Mesenchymal stem cell (in vitro differentiated cells and primary cell): ENCODE data around the gene DERA.

Experiments used
- DNase-seq: peaks from one replicate; pipeline ENCODE4 v3.0.0-alpha.2; 2013
- H2AFZ ChIP-seq: one replicate; pipeline ENCODE4 v1.6.1; 2013; ENCODE audit warnings: low read depth, mild to moderate bottlenecking, control low read depth, inconsistent platforms, low read length, moderate library complexity
- H2AK5ac ChIP-seq: 2 replicates; pipeline ENCODE4 v1.6.1; 2013; ENCODE audit warnings: low read length, moderate library complexity, mild to moderate bottlenecking, inconsistent platforms; ENCODE audit not compliant: severe bottlenecking
- H2BK120ac ChIP-seq: one replicate; pipeline ENCODE4 v1.6.1; 2013; ENCODE audit warnings: low read depth, mild to moderate bottlenecking, inconsistent platforms, low read length, moderate library complexity
- H2BK12ac ChIP-seq, 2 experiments: one replicate each; pipeline ENCODE4 v1.6.1; 2013; ENCODE audit warnings: inconsistent platforms in 2 of 2, low read length in 2 of 2, mild to moderate bottlenecking in 2 of 2, moderate library complexity in 2 of 2, control low read depth in 1 of 2
- H2BK15ac ChIP-seq: one replicate; pipeline ENCODE4 v1.6.1; 2013; ENCODE audit warnings: mild to moderate bottlenecking, low read depth, inconsistent platforms; ENCODE audit not compliant: poor library complexity, severe bottlenecking
- H2BK5ac ChIP-seq: 2 replicates; pipeline ENCODE4 v1.6.1; 2013; ENCODE audit warnings: low read depth, mild to moderate bottlenecking, low read length, control low read depth, inconsistent platforms; ENCODE audit not compliant: poor library complexity, severe bottlenecking
- H3K14ac ChIP-seq, 2 experiments: one replicate each; pipeline ENCODE4 v1.6.1; 2013; ENCODE audit warnings: inconsistent platforms in 2 of 2, low read length in 2 of 2, control low read depth in 1 of 2, mild to moderate bottlenecking in 1 of 2, moderate library complexity in 1 of 2
- H3K18ac ChIP-seq, 2 experiments: one replicate each; pipeline ENCODE4 v1.6.1; 2013; ENCODE audit warnings: inconsistent platforms in 2 of 2, low read length in 2 of 2, control low read depth in 1 of 2, low read depth in 1 of 2, mild to moderate bottlenecking in 1 of 2
- H3K23ac ChIP-seq, 2 experiments: one replicate each; pipeline ENCODE4 v1.6.1; 2013; ENCODE audit warnings: inconsistent platforms in 2 of 2, low read length in 2 of 2, mild to moderate bottlenecking in 2 of 2, moderate library complexity in 2 of 2, control low read depth in 1 of 2
- H3K27ac ChIP-seq: 2 replicates; pipeline ENCODE4 v1.5.1; 2013; ENCODE audit warnings: mild to moderate bottlenecking, moderate library complexity, low read length, control low read depth, inconsistent platforms; ENCODE audit not compliant: poor library complexity, severe bottlenecking
- H3K27me3 ChIP-seq, 2 experiments: 2 replicates each; pipeline versions ENCODE4 v1.6.1 to v1.7.0; 2013; ENCODE audit warnings: low read length in 2 of 2, mild to moderate bottlenecking in 2 of 2, moderate library complexity in 2 of 2, control low read depth in 1 of 2, inconsistent platforms in 1 of 2; ENCODE audit not compliant: control insufficient read depth in 1 of 2, insufficient read depth in 1 of 2
- H3K36me3 ChIP-seq, 2 experiments: 2 replicates each; pipeline versions ENCODE4 v1.6.1 to v1.7.0; 2013; ENCODE audit warnings: low read length in 2 of 2, control low read depth in 1 of 2, inconsistent platforms in 1 of 2, low read depth in 1 of 2, mild to moderate bottlenecking in 1 of 2; ENCODE audit not compliant: insufficient read depth in 2 of 2, control insufficient read depth in 1 of 2
- H3K4ac ChIP-seq, 2 experiments: one replicate each; pipeline ENCODE4 v1.6.1; 2013; ENCODE audit warnings: inconsistent platforms in 2 of 2, low read length in 2 of 2, mild to moderate bottlenecking in 2 of 2, moderate library complexity in 2 of 2, control low read depth in 1 of 2, low read depth in 1 of 2
- H3K4me1 ChIP-seq: 2 replicates; pipeline ENCODE4 v1.6.1; 2013; ENCODE audit warnings: low read depth, low read length, control low read depth; ENCODE audit not compliant: control insufficient read depth, insufficient read depth
- H3K4me2 ChIP-seq: 2 replicates; pipeline ENCODE4 v1.6.1; 2013; ENCODE audit warnings: low read length, mild to moderate bottlenecking, inconsistent platforms; ENCODE audit not compliant: poor library complexity, severe bottlenecking
- H3K4me3 ChIP-seq, 2 experiments: 2 replicates each; pipeline versions ENCODE4 v1.5.1 to v1.7.0; 2013; ENCODE audit warnings: low read length in 2 of 2, mild to moderate bottlenecking in 2 of 2, control low read depth in 1 of 2, low read depth in 1 of 2; ENCODE audit not compliant: insufficient read depth in 1 of 2
- H3K79me1 ChIP-seq: replicated peaks from 2 replicates; pipeline ENCODE4 v1.6.1; 2013; ENCODE audit warnings: mild to moderate bottlenecking, control low read depth, low read length, inconsistent platforms; ENCODE audit not compliant: poor library complexity, severe bottlenecking
- H3K9ac ChIP-seq: 2 replicates; pipeline ENCODE4 v1.7.0; 2013; ENCODE audit warnings: mild to moderate bottlenecking, low read length, moderate library complexity
- H3K9me3 ChIP-seq: 2 replicates; pipeline ENCODE4 v1.7.0; 2013; ENCODE audit warnings: mild to moderate bottlenecking, low read length; ENCODE audit not compliant: control insufficient read depth
- H4K8ac ChIP-seq: one replicate; pipeline ENCODE4 v1.6.1; 2013; ENCODE audit warnings: inconsistent platforms, mild to moderate bottlenecking, low read length, moderate library complexity
- H4K91ac ChIP-seq: one replicate; pipeline ENCODE4 v1.6.1; 2013; ENCODE audit warnings: mild to moderate bottlenecking, low read length, inconsistent platforms
- whole genome bisulfite sequencing: methylation state at CpG from one replicate; pipeline ENCODE4 v1.1.7; 2013; ENCODE audit warnings: mixed read lengths; 5-methylcytosine and 5-hydroxymethylcytosine counted together

The DERA gene

GRCh38 chr12:16030744-16031143 is 119.6 kb downstream of the DERA start:
- no peak overlapping the region for H2BK12ac ChIP-seq
- no peak overlapping the region for H4K8ac ChIP-seq
- no peaks in the 10 kb centered on the region for H3K4me1 ChIP-seq
- no peak overlapping the region for H4K91ac ChIP-seq
- H3K9ac ChIP-seq = no peak overlapping the region
- H2BK5ac ChIP-seq = no peak overlapping the region
- H3K4ac ChIP-seq = no peak overlapping the region
- no peak overlapping the region for H3K4me3 ChIP-seq
- H3K18ac ChIP-seq = no peak overlapping the region
- H2AK5ac ChIP-seq = no peak overlapping the region
- WGBS = 98% methylated on average over 2 of the region's 2 CpGs
- H3K4me2 ChIP-seq = no peak overlapping the region
- peaks cover 8% of the 10 kb centered on the region for H3K79me1 ChIP-seq
- no peak overlapping the region for H3K14ac ChIP-seq
- no peak for DNase-seq
- H3K23ac ChIP-seq = no peak overlapping the region
- H3K27me3 ChIP-seq = no peaks in the 10 kb centered on the region
- no peak overlapping the region for H2BK120ac ChIP-seq
- no peak overlapping the region for H2BK15ac ChIP-seq
- H2AFZ ChIP-seq = no peak overlapping the region
- no peak overlapping the region for H3K27ac ChIP-seq
- no peaks in the 10 kb centered on the region for H3K9me3 ChIP-seq
- peaks cover 0 to 15% of the 10 kb centered on the region in 2 experiments for H3K36me3 ChIP-seq

GRCh38 chr12:16034136-16034817 is 123.1 kb downstream of the DERA start:
- Histone ChIP-seq H2AFZ (no peak overlapping the region), H3K14ac (no peak overlapping the region), H3K18ac (no peak overlapping the region), H3K27ac (no peak overlapping the region), H3K36me3 (peaks cover 3 to 47% of the 10 kb centered on the region in 2 experiments), H2AK5ac (no peak overlapping the region), H3K23ac (no peak overlapping the region), H3K27me3 (no peaks in the 10 kb centered on the region), H4K91ac (no peak overlapping the region), H2BK12ac (no peak overlapping the region), H3K79me1 (peaks cover 10% of the 10 kb centered on the region), H3K4me2 (no peak overlapping the region), H4K8ac (no peak overlapping the region), H2BK5ac (no peak overlapping the region), H3K4me1 (no peaks in the 10 kb centered on the region), H3K9ac (no peak overlapping the region), H2BK120ac (no peak overlapping the region), H3K9me3 (no peaks in the 10 kb centered on the region), H3K4me3 (no peak overlapping the region), H2BK15ac (no peak overlapping the region), H3K4ac (no peak overlapping the region)
- 100% methylated on average over 3 of the region's 5 CpGs for WGBS
- no peak for DNase-seq

GRCh38 chr12:16036073-16036472 is 124.9 kb downstream of the DERA start:
- no peak overlapping the region for H3K4ac ChIP-seq
- no peaks in the 10 kb centered on the region for H3K27me3 ChIP-seq
- no peak overlapping the region for H3K14ac ChIP-seq
- no peak overlapping the region for H2AFZ ChIP-seq
- H3K27ac ChIP-seq = no peak overlapping the region
- no peak overlapping the region for H3K18ac ChIP-seq
- H2AK5ac ChIP-seq = no peak overlapping the region
- DNase-seq = no peak
- H3K79me1 ChIP-seq = peaks cover 8% of the 10 kb centered on the region
- no peak overlapping the region for H3K4me2 ChIP-seq
- no peak overlapping the region for H3K23ac ChIP-seq
- H3K9ac ChIP-seq = no peak overlapping the region
- no peaks in the 10 kb centered on the region for H3K9me3 ChIP-seq
- H2BK5ac ChIP-seq = no peak overlapping the region
- H2BK15ac ChIP-seq = no peak overlapping the region
- peaks cover 3 to 54% of the 10 kb centered on the region in 2 experiments for H3K36me3 ChIP-seq
- H2BK12ac ChIP-seq = no peak overlapping the region
- H3K4me3 ChIP-seq = no peak overlapping the region
- H2BK120ac ChIP-seq = no peak overlapping the region
- whole genome bisulfite sequencing = 65% methylated on average over 2 of the region's 3 CpGs
- no peaks in the 10 kb centered on the region for H3K4me1 ChIP-seq
- no peak overlapping the region for H4K8ac ChIP-seq
- H4K91ac ChIP-seq = no peak overlapping the region

GRCh38 chr12:16037533-16037932 is 126.4 kb downstream of the DERA start:
- Histone ChIP-seq H3K14ac (no peak overlapping the region), H3K27ac (no peak overlapping the region), H2AK5ac (no peak overlapping the region), H2BK120ac (no peak overlapping the region), H2BK15ac (no peak overlapping the region), H3K18ac (no peak overlapping the region), H3K23ac (no peak overlapping the region), H3K27me3 (no peaks in the 10 kb centered on the region), H3K9me3 (peaks cover 6% of the 10 kb centered on the region), H4K8ac (no peak overlapping the region), H3K36me3 (peaks cover 3 to 53% of the 10 kb centered on the region in 2 experiments), H2BK12ac (no peak overlapping the region), H3K4me1 (no peaks in the 10 kb centered on the region), H3K9ac (no peak overlapping the region), H3K4me2 (no peak overlapping the region), H2BK5ac (no peak overlapping the region), H3K4me3 (no peak overlapping the region), H3K4ac (no peak overlapping the region), H2AFZ (no peak overlapping the region), H3K79me1 (peaks cover 3% of the 10 kb centered on the region), H4K91ac (no peak overlapping the region)
- WGBS = 97% methylated on average over 6 of the region's 6 CpGs
- no peak for DNase-seq
